Measurements from ENCODE around the gene CDH2. TPM values are rescaled to one million over a fixed set of nuclear protein-coding genes. Genes with fewer than 3 reads are reported as not detected.

Gene CDH2
- total RNA-seq, 1 donor from 2014 or later: 19.3 TPM

- DNase-seq (ENCODE audit: low read depth): no peak
Measured at GRCh38 chr18:28088477-28088876, 88.5 kb downstream of the CDH2 start.

GRCh38 chr18:28086670-28087552 lies 90.0 kb downstream of the CDH2 start:
- DNase-seq (ENCODE audit: low read depth): peak; percentile 42

GRCh38 chr18:28081516-28081915 lies 95.4 kb downstream of the CDH2 start:
- DNase-seq (ENCODE audit: low read depth): no peak

DNA sequence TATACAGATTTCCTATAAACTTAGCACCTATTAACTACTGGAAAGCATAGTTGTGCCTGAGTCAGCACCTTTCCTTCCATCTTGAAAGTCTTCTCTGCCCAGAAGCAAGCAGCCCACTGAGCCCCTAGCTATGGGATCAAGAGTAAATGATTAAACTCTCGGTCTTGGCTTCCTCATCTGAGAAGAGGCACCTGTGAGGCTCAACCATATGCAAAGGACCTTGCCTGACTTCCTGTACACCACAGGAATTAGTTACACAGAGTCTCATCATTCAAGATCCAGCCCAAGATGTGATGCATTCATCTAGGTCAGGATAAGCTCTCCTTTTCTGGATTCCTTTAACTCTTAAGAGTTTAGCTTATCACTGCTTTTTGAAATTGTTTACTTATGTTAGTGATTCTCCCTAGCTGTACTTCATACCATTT lies 96.0 kb downstream of the CDH2 start:
- no peak for DNase-seq (ENCODE audit: low read depth)

GRCh38 chr18:28079883-28080282 lies 97.0 kb downstream of the CDH2 start:
- no peak for DNase-seq (ENCODE audit: low read depth)

DNA sequence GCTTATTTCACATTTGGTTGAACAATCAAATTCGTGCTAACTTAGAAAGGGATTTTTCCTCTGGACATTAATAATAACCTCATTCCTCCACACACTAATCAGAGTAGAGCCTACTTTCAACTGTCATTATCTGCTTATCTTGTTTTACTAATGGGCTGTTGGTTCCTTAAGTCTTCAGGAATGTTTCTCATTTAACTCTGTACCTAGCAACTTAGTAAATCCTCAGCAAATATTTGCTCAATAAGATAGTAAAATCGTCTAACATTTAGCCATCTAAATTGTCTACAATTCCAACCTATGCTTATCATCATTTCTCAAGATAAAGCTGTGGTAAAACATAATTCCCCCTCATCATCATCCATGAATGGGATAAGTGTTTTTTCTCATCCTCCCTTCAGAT lies 98.1 kb downstream of the CDH2 start:
- no peak for DNase-seq (ENCODE audit: low read depth)

GRCh38 chr18:28078298-28078697 lies 98.6 kb downstream of the CDH2 start:
- peak; percentile 40 for DNase-seq (ENCODE audit: low read depth)

DNA sequence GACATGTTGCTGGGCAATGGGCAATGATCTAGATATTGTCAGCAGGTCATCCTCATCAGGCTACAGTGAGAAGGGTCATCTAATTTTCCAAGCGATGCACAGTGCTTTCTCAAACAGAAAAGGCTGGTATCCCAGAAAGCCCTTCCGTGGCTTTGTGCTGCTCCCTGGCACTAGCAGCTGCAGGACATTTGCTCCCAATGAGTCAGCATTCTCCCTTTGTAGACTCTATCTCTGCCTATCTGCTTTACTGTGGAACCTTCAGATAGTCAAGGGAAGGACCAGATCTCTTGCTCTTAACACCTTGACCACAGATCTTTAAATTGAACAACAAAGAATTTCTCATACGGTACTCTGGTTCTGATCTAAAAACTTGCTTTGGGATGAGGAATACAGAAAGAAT lies 101.4 kb downstream of the CDH2 start:
- DNase-seq (ENCODE audit: low read depth): peak; percentile 88

GRCh38 chr18:28074076-28074475 lies 102.9 kb downstream of the CDH2 start:
- peak; percentile 47 for DNase-seq (ENCODE audit: low read depth)

DNA sequence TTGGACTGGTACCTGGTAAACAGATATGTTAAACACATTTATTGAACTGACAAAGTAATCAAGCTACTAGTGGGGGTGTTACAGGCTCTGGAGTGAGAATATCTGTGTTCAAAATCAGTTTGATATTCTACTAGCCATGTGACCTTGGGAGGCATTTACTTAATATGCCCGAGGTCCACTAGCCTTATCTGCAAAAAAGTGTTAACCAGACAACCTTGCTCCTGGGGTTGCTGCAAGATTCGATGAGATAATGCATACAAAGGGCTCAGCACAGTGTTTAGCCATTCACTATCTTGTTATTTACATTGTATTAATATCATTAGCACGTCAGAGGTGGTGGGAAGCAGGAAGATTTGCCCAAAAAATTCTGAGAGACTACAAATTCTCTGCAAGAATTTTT lies 103.3 kb downstream of the CDH2 start:
- no peak for DNase-seq (ENCODE audit: low read depth)

DNA sequence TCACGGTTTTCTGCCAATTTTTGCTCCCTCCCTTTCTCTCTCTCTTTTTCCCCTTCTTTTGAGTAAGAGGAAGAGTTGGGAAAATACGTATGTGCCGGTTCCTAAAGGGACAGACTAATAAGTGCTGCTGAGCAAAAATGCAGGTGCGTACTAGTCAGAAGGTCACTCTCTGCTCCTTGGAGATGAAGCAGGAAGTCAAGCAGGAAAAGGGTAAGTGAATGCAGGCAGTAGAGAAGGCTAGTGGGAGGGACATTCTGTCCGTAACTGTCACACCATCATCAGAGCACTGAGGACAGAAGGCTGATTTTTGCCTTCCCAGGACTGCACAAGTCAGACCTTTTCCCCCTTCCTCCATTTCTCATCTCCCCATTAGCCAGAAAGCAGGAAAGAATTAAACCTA lies 105.7 kb downstream of the CDH2 start:
- no peak for DNase-seq (ENCODE audit: low read depth)

- no peak for DNase-seq (ENCODE audit: low read depth)
Measured at GRCh38 chr18:28068207-28068606, 108.7 kb downstream of the CDH2 start.

DNA sequence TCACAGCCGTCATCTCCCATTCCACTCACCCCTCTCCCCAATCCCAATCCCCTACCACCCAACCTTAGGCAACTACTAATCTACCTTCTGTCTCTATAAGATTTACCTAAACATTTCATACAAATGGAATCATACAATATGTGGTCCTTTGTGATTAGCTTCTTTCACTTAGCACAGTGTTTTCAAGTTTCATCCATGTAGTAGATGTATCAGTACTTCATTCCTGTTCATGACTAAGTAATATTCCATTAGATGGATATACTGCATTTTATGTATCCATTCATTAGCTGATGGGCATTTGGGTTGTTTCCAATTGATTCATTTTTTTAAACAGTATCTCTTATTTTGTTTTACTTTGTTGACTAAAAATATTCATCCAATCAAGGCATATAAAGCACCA lies 109.6 kb downstream of the CDH2 start:
- DNase-seq (ENCODE audit: low read depth): no peak

DNA sequence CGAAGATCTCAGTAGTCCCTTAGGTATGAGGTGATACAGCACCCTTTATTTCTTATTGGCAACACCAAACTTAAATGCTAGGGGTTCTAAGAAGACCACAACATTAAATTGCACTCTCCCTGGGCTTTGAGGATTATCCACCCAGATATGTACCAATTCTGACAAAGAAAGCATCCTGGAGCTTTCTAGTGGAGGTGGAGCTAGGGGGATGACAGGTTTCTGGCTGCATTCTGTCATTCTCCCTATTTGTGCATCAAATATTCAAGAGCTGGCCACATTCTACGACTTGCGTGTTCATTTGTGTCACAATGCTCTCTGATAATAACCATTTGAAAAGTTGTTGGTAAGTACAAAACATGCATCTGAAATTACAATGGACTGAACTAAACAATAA lies 111.1 kb downstream of the CDH2 start:
- no peak for DNase-seq (ENCODE audit: low read depth)

GRCh38 chr18:28065031-28065792 lies 111.7 kb downstream of the CDH2 start:
- peak; percentile 72 for DNase-seq (ENCODE audit: low read depth)

DNA sequence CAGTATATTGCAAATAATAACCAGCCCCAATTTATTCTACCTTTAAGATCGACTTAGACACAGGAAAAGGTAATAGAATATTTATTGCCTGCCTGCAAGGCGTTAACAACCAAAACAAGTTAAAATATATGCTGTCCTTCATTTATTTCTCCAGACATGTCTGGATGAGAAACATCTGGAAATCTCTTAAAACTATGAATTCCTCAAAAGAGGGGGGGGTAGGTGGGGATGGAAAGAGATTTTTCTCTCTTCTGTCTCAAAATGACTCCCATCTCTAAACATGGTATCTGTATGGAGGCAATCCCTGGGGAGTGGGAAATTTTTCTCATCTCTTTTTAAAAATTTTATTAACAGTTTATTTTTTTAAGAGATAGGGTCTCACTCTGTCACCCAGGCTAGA lies 113.0 kb downstream of the CDH2 start:
- no peak for DNase-seq (ENCODE audit: low read depth)

- no peak for DNase-seq (ENCODE audit: low read depth)
Measured at GRCh38 chr18:28063271-28063761, 113.6 kb downstream of the CDH2 start.

GRCh38 chr18:28062443-28062842 lies 114.5 kb downstream of the CDH2 start:
- no peak for DNase-seq (ENCODE audit: low read depth)

DNA sequence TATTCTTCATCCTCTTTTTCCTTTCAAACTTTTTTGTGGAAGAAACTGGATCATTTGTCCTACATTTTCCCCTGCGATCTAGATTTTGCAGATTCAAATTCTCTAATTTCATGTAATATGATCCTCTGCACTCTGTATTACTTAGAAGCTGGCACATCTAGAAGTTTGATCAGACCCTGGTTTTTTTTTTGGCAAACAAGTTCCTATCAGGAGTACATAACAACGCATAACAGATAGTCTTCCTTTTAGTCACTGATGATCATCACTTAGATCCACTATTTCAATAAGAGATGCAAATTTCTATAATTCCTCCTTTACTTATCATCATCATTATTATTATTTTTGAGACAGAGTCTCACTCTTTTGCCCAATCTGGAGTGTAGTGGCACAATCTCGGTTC lies 117.1 kb downstream of the CDH2 start:
- DNase-seq (ENCODE audit: low read depth): no peak

DNA sequence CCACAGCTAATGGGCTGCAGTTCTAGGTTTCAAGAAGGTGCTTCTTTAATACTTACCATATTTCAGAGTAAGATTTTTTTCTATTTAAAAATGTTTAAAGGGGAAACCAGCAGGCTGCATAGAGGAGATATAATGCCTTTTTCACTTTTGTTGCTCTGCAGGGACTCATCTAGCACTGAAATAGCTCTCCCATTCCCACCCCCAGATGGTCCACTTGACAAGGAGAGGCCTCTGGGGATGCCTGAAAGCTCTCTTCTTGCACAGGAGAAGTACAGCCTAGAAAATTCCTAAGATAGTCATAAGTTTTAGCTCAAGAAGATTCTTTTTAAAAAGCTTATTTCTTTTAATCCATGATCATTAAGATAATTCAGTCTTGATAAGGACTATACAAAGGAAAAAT lies 126.4 kb downstream of the CDH2 start:
- DNase-seq (ENCODE audit: low read depth): no peak

DNA sequence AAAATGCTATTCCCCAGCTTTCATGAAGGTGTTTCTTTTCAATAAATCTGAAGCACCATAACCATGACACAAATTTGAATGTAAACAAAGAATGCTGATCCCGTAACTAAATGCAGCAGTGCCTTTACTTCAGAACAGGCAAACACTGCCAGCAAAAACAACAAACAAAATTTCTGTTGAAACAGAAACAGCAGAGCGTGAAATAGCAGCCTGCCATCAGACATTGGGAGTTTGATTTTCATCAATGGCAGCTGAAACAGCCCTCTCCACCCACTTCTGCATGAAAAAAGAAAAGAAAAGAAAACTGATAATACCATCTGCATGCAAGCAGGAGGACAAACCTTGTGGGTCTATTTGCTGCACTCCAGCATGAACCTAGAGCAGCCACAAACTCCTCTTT lies 128.3 kb downstream of the CDH2 start:
- no peak for DNase-seq (ENCODE audit: low read depth)

- no peak for DNase-seq (ENCODE audit: low read depth)
Measured at GRCh38 chr18:28045880-28046279, 131.1 kb downstream of the CDH2 start.

Data from myocyte (in vitro differentiated cells).